Tibial nerve (tissue), 4 donors: Measurements from ENCODE around the gene GMDS. TPM values are rescaled to one million over a fixed set of nuclear protein-coding genes. Genes with fewer than 3 reads are reported as not detected.

Source experiments
- DNase-seq, 2 donors: peaks; one replicate each; pipeline ENCODE4 v3.0.0-alpha.2; 2019; ENCODE audit warnings: low spot score in 2 of 2
- H3K27ac ChIP-seq, 4 donors: fragments of 200-600 bp; sonication (generic) in 3 of 4; one replicate each; pipeline ENCODE4 v1.5.1; 2017 to 2019; ENCODE audit warnings: mild to moderate bottlenecking in 1 of 4
- H3K27me3 ChIP-seq, 2 donors: fragments of 200-600 bp; sonication (generic) in 1 of 2; one replicate each; pipeline versions ENCODE4 v1.5.1 to v1.6.0; 2017 to 2019
- H3K36me3 ChIP-seq, 3 donors: fragments of 200-600 bp; sonication (generic); one replicate each; pipeline ENCODE4 v1.5.1; 2018 to 2019
- H3K4me1 ChIP-seq, 4 donors: fragments of 200-600 bp; sonication (generic) in 3 of 4; one replicate each; pipeline ENCODE4 v1.5.1; 2017 to 2019
- H3K4me3 ChIP-seq, 4 donors: fragments of 200-600 bp; sonication (generic) in 3 of 4; one replicate each; pipeline ENCODE4 v1.5.1; 2017 to 2019; ENCODE audit warnings: mild to moderate bottlenecking in 1 of 4, moderate library complexity in 1 of 4
- H3K9me3 ChIP-seq, 4 donors: fragments of 200-600 bp; sonication (generic) in 3 of 4; one replicate each; pipeline ENCODE4 v1.5.1; 2017 to 2019
- CTCF ChIP-seq, 5 experiments: fragments of 200-600 bp in 3 of 5; fragments of 450-650 bp in 2 of 5; sonication (generic) in 3 of 5; IDR thresholded peaks; one replicate each; pipeline ENCODE4 v1.5.1; 2016 to 2019; ENCODE audit warnings: antibody characterized with exemption in 5 of 5, mild to moderate bottlenecking in 3 of 5, moderate library complexity in 2 of 5
- EP300 ChIP-seq, 2 donors: sonication (generic); formaldehyde crosslinking; IDR thresholded peaks; one replicate each; pipeline ENCODE4 v1.6.1; 2017; ENCODE audit warnings: antibody characterized with exemption in 2 of 2, mild to moderate bottlenecking in 1 of 2
- POLR2A ChIP-seq, 2 donors: fragments of 450-650 bp; IDR thresholded peaks; one replicate each; pipeline ENCODE4 v1.6.1; 2017; ENCODE audit warnings: antibody characterized with exemption in 2 of 2, mild to moderate bottlenecking in 2 of 2, moderate library complexity in 2 of 2
- WGBS, 2 donors: methylation state at CpG; one replicate each; pipeline ENCODE4 v1.1.5; 2018; 5-methylcytosine and 5-hydroxymethylcytosine counted together
- total RNA-seq, 4 donors: library from RNA; depleted of rRNA; stranded (reverse); fragments of >200 nt; gene quantifications; one replicate each; pipeline ENCODE4 v1.1.0, GENCODE V29; 2016

GMDS gene
- total RNA-seq, 4 donors from 2014 or later = 14.9 to 46.5 (median 32.8) TPM

DNA sequence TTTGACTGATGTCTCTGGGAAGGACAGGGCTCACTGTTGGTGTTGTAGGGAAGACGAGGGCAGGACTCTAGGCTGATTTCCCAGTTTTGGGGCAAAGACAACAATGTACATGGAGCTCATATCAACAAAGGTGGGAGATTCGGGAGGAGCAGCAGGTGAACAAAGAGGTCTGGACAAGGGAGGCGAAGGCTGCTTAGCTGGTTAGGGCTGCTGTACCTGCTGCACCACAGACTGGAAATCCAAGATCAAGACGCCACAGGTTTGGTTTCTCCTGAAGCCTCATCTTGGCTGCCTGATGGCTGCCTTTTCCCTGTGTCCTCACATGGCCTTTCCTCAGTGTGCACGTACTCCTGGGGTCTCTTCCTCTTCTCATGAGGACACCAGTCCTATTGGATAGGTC is 348.5 kb downstream of the GMDS start:
- H3K36me3 ChIP-seq = no peaks in the 10 kb centered on the region
- TF ChIP-seq CTCF (IDR thresholded peaks at IDR 0.05) = no peak
- no peak for TF ChIP-seq EP300 (IDR thresholded peaks at IDR 0.05)
- no peak for TF ChIP-seq POLR2A (IDR thresholded peaks at IDR 0.05)
- H3K27ac ChIP-seq = no peak overlapping the region
- H3K4me3 ChIP-seq = no peak overlapping the region
- WGBS, 2 donors = 96 to 97% methylated on average over 5 of the region's 5 CpGs
- H3K9me3 ChIP-seq = no peaks in the 10 kb centered on the region
- DNase-seq = no peak
- H3K4me1 ChIP-seq = peaks cover 0 to 21% (median 6%) of the 10 kb centered on the region in 4 donors
- H3K27me3 ChIP-seq = no peaks in the 10 kb centered on the region

GRCh38 chr6:1895721-1896120 is 349.7 kb downstream of the GMDS start:
- H3K36me3 ChIP-seq = no peaks in the 10 kb centered on the region
- WGBS, 2 donors = 86 to 89% methylated on average over 3 of the region's 3 CpGs
- no peak for TF ChIP-seq POLR2A (IDR thresholded peaks at IDR 0.05)
- no peak for TF ChIP-seq EP300 (IDR thresholded peaks at IDR 0.05)
- TF ChIP-seq CTCF (IDR thresholded peaks at IDR 0.05) = no peak
- H3K27ac ChIP-seq = no peak overlapping the region
- DNase-seq = no peak
- no peaks in the 10 kb centered on the region for H3K9me3 ChIP-seq
- no peak overlapping the region for H3K4me3 ChIP-seq
- H3K27me3 ChIP-seq = no peaks in the 10 kb centered on the region
- peaks cover 0 to 12% (median 6%) of the 10 kb centered on the region in 4 donors for H3K4me1 ChIP-seq

DNA sequence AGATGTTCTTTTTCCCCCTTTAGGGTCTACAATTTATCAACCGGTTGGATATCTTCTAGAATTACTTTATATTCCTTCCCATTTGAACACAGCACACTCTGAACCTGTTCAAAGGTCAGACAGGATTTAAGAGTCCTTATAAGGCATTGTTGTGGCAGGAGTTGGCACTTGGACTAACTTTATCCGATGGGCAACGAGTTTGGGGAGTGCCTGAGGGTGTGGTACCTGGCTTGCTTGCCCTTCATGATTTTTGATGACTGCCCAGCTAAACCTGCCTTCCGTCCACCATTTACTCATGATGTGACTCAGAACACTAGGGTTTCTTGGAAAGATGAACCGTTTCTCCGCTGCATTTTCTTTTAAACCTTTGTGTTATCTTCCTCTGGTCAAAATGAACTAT is 350.5 kb downstream of the GMDS start:
- no peak for DNase-seq
- Histone ChIP-seq H3K27me3 (no peaks in the 10 kb centered on the region), H3K9me3 (no peaks in the 10 kb centered on the region), H3K36me3 (no peaks in the 10 kb centered on the region), H3K4me1 (peaks cover 0 to 11% (median 6%) of the 10 kb centered on the region in 4 donors), H3K4me3 (no peak overlapping the region), H3K27ac (no peak overlapping the region)
- WGBS, 2 donors = 81% methylated on average over 6 of the region's 6 CpGs
- TF ChIP-seq POLR2A (IDR thresholded peaks at IDR 0.05) = no peak
- no peak for TF ChIP-seq EP300 (IDR thresholded peaks at IDR 0.05)
- no peak for TF ChIP-seq CTCF (IDR thresholded peaks at IDR 0.05)

DNA sequence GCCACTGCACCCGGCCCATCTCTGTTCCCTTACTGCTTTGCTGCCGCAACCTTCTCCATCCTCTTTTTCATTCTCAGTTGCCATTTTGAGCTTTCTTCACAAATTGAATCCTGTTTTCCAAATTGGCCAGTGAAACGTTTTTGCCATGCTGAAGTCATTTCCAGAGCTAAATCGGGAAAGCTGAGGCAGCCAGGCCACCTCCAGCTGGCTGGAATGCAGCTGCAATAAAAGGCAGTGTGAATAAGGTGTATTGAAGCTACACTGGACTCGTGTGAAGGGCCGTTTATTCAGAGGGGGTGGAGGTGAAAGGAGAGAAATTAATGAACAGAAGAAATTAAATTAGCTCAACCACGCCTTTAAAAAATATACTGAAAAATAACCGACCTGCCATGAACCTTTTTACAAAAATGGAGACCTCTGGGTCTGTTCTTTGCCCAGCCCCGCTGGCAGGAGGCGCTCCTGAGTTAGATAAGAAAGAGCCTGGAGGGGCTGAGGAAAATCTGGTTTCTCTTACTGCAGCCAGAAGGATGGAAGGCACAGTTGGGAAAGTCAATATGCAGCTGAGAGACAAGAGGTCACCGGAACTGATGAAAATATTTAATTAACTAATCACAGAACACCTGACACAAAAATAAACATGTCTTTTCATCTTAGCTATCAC is 351.8 kb downstream of the GMDS start:
- TF ChIP-seq CTCF (IDR thresholded peaks at IDR 0.05) = no peak
- no peak for TF ChIP-seq POLR2A (IDR thresholded peaks at IDR 0.05)
- TF ChIP-seq EP300 (IDR thresholded peaks at IDR 0.05) = no peak
- 62 to 67% methylated on average over 11 of the region's 11 CpGs for WGBS, 2 donors
- Histone ChIP-seq H3K9me3 (no peaks in the 10 kb centered on the region), H3K4me3 (no peak overlapping the region), H3K27ac (no peak overlapping the region), H3K36me3 (no peaks in the 10 kb centered on the region), H3K4me1 (peaks cover 0 to under 1% (median 0%) of the 10 kb centered on the region in 4 donors), H3K27me3 (no peaks in the 10 kb centered on the region)
- DNase-seq = no peak

- DNase-seq = no peak
These were observed 352.7 kb downstream of the GMDS start for GRCh38 chr6:1892716-1893115.

More at GRCh38 chr6:1892716-1893115, 352.7 kb downstream of the GMDS start:
- TF ChIP-seq POLR2A (IDR thresholded peaks at IDR 0.05) = no peak
- no peaks in the 10 kb centered on the region for H3K36me3 ChIP-seq
- no peaks in the 10 kb centered on the region for H3K9me3 ChIP-seq
- 79 to 83% methylated on average over 6 of the region's 6 CpGs for WGBS, 2 donors
- no peaks in the 10 kb centered on the region for H3K4me1 ChIP-seq
- no peak overlapping the region for H3K27ac ChIP-seq
- no peak overlapping the region for H3K4me3 ChIP-seq
- H3K27me3 ChIP-seq = no peaks in the 10 kb centered on the region
